IMR-90 (cell line): ENCODE measurements around the gene ZSCAN25. TPM values are rescaled to one million over a fixed set of nuclear protein-coding genes. Genes with fewer than 3 reads are reported as not detected.

ENCODE experiments used
- ATAC-seq: fragments of 200-7000 bp; cut with Tn5 transposase; 2 replicates; pipeline ENCODE4 v1.9.1; 2020; ENCODE audit warnings: low read depth, mild to moderate bottlenecking, moderate library complexity
- BruUV-seq: library from RNA; stranded (reverse); fragments of 400-500 nt; replicated peaks from 2 replicates; lab custom pipeline; 2021; lab: Mats Ljungman, UMichigan
- CTCF ChIA-PET: fragments of 300-600 bp; formaldehyde crosslinking; extraction: SDS; loops from one replicate; lab custom pipeline; 2021; ENCODE audit warnings: antibody characterized with exemption; lab: Yijun Ruan, JAX
- POLR2A ChIA-PET: fragments of 300-600 bp; sonication (Branson Sonifier 250); formaldehyde crosslinking; loops from one replicate; lab custom pipeline; 2022; ENCODE audit warnings: antibody characterized with exemption; ENCODE audit not compliant: unreplicated experiment; lab: Charles Lee
- DNase-seq: peaks from one replicate; pipeline ENCODE4 v3.0.0; 2013
- H2AFZ ChIP-seq: replicated peaks from 2 replicates; pipeline ENCODE3; 2013; ENCODE audit warnings: low read length, mild to moderate bottlenecking; ENCODE audit not compliant: poor library complexity
- H2AK5ac ChIP-seq: 2 replicates; pipeline ENCODE4 v1.6.1; 2013; ENCODE audit warnings: low read depth, low read length, inconsistent platforms
- H2AK9ac ChIP-seq: replicated peaks from 2 replicates; pipeline ENCODE3; 2013; ENCODE audit warnings: mild to moderate bottlenecking, low read depth, low read length, moderate library complexity; ENCODE audit not compliant: poor library complexity
- H2BK120ac ChIP-seq: 2 replicates; pipeline ENCODE4 v1.6.1; 2013; ENCODE audit warnings: low read depth, low read length, inconsistent platforms
- H2BK15ac ChIP-seq: 3 replicates; pipeline ENCODE4 v1.6.1; 2013; ENCODE audit warnings: low read depth, low read length, inconsistent platforms
- H2BK20ac ChIP-seq: 2 replicates; pipeline ENCODE4 v1.6.1; 2013; ENCODE audit warnings: low read depth, mild to moderate bottlenecking, inconsistent platforms, low read length, moderate library complexity
- H2BK5ac ChIP-seq: 2 replicates; pipeline ENCODE4 v1.6.1; 2013; ENCODE audit warnings: mild to moderate bottlenecking, low read depth, low read length, inconsistent platforms; ENCODE audit not compliant: poor library complexity, severe bottlenecking
- H3K14ac ChIP-seq: replicated peaks from 2 replicates; pipeline ENCODE4 v1.6.1; 2013; ENCODE audit warnings: low read depth, low read length, inconsistent platforms
- H3K18ac ChIP-seq: 2 replicates; pipeline ENCODE4 v1.6.1; 2013; ENCODE audit warnings: low read depth, low read length, control low read depth
- H3K23ac ChIP-seq: 2 replicates; pipeline ENCODE4 v1.6.1; 2013; ENCODE audit warnings: low read depth, low read length, inconsistent platforms
- H3K27ac ChIP-seq: 2 replicates; pipeline ENCODE4 v1.5.1; 2013; ENCODE audit warnings: mild to moderate bottlenecking, control low read depth, low read length; ENCODE audit not compliant: insufficient read depth
- H3K27me3 ChIP-seq: 2 replicates; pipeline ENCODE4 v1.6.1; 2013; ENCODE audit warnings: low read length; ENCODE audit not compliant: control insufficient read depth, insufficient read depth
- H3K36me3 ChIP-seq: 2 replicates; pipeline ENCODE4 v1.6.1; 2013; ENCODE audit warnings: low read length, mixed read lengths; ENCODE audit not compliant: control insufficient read depth, insufficient read depth
- H3K4ac ChIP-seq: 2 replicates; pipeline ENCODE4 v1.6.1; 2013; ENCODE audit warnings: low read depth, low read length, inconsistent platforms
- H3K4me1 ChIP-seq: 2 replicates; pipeline ENCODE4 v1.6.1; 2013; ENCODE audit warnings: low read length, mixed read lengths; ENCODE audit not compliant: control insufficient read depth, insufficient read depth
- H3K4me2 ChIP-seq: 2 replicates; pipeline ENCODE4 v1.6.1; 2013; ENCODE audit warnings: low read depth, mild to moderate bottlenecking, control low read depth, low read length, moderate library complexity
- H3K4me3 ChIP-seq: 2 replicates; pipeline ENCODE4 v1.5.1; 2013; ENCODE audit warnings: low read depth, mild to moderate bottlenecking, control low read depth, low read length, moderate library complexity; ENCODE audit not compliant: insufficient read depth
- H3K56ac ChIP-seq: 2 replicates; pipeline ENCODE4 v1.6.1; 2013; ENCODE audit warnings: low read length, inconsistent platforms; ENCODE audit not compliant: insufficient read depth; ENCODE audit errors: extremely low read depth
- H3K79me1 ChIP-seq, 2 experiments: 2 replicates each; pipeline ENCODE4 v1.6.1; 2013; ENCODE audit warnings: low read length in 2 of 2, inconsistent platforms in 1 of 2, low read depth in 1 of 2
- H3K9ac ChIP-seq: 2 replicates; pipeline ENCODE4 v1.6.1; 2013; ENCODE audit warnings: low read depth, low read length, control low read depth
- H3K9me1 ChIP-seq: 2 replicates; pipeline ENCODE4 v1.6.1; 2013; ENCODE audit warnings: low read length, inconsistent platforms; ENCODE audit not compliant: insufficient read depth
- H3K9me3 ChIP-seq: 2 replicates; pipeline ENCODE4 v1.6.1; 2013; ENCODE audit warnings: low read length; ENCODE audit not compliant: control insufficient read depth, insufficient read depth
- H4K20me1 ChIP-seq: 2 replicates; pipeline ENCODE4 v1.6.1; 2013; ENCODE audit warnings: low read length, inconsistent platforms; ENCODE audit not compliant: insufficient read depth
- H4K5ac ChIP-seq: 2 replicates; pipeline ENCODE4 v1.6.1; 2013; ENCODE audit warnings: mild to moderate bottlenecking, low read depth, low read length, control low read depth
- H4K8ac ChIP-seq, 2 experiments: 2 replicates each; pipeline ENCODE4 v1.6.1; 2013; ENCODE audit warnings: low read depth in 2 of 2, low read length in 2 of 2, control low read depth in 1 of 2, inconsistent platforms in 1 of 2
- H4K91ac ChIP-seq: 2 replicates; pipeline ENCODE4 v1.6.1; 2013; ENCODE audit warnings: low read depth, low read length, inconsistent platforms; ENCODE audit not compliant: insufficient read depth
- BHLHE40 ChIP-seq: fragments of 150-350 bp; IDR thresholded peaks from 2 replicates; pipeline ENCODE4 v1.6.1; 2016; ENCODE audit warnings: mild to moderate bottlenecking, low read depth, low read length
- CEBPB ChIP-seq: IDR thresholded peaks from 2 replicates; pipeline ENCODE4 v1.6.1; 2012; ENCODE audit warnings: low read depth, low read length, improper control_type of control experiment
- ELK1 ChIP-seq: fragments of 150-350 bp; IDR thresholded peaks from 2 replicates; pipeline ENCODE4 v1.6.1; 2016; ENCODE audit warnings: low read depth, mild to moderate bottlenecking, low read length, moderate library complexity, borderline replicate concordance
- FOS ChIP-seq: fragments of 150-350 bp; IDR thresholded peaks from 2 replicates; pipeline ENCODE4 v1.6.1; 2016; ENCODE audit warnings: low read depth, low read length
- MAFK ChIP-seq: IDR thresholded peaks from 2 replicates; pipeline ENCODE4 v1.6.1; 2012; ENCODE audit warnings: low read depth, low read length, improper control_type of control experiment
- MAZ ChIP-seq: IDR thresholded peaks from 2 replicates; pipeline ENCODE4 v1.6.1; 2012; ENCODE audit warnings: low read depth, mild to moderate bottlenecking, low read length, improper control_type of control experiment, moderate library complexity, borderline replicate concordance
- MXI1 ChIP-seq: IDR thresholded peaks from 2 replicates; pipeline ENCODE4 v1.6.1; 2012; ENCODE audit warnings: low read depth, mild to moderate bottlenecking, low read length, moderate library complexity, borderline replicate concordance
- NFE2L2 ChIP-seq: fragments of 150-350 bp; IDR thresholded peaks from 2 replicates; pipeline ENCODE4 v1.6.1; 2016; ENCODE audit warnings: low read depth, mild to moderate bottlenecking, low read length
- POLR2A ChIP-seq: IDR thresholded peaks from 2 replicates; pipeline ENCODE4 v1.6.1; 2012; ENCODE audit warnings: mild to moderate bottlenecking, low read depth, low read length
- RCOR1 ChIP-seq: IDR thresholded peaks from 2 replicates; pipeline ENCODE4 v1.6.1; 2012; ENCODE audit warnings: mild to moderate bottlenecking, low read length, improper control_type of control experiment; ENCODE audit not compliant: insufficient replicate concordance
- RFX5 ChIP-seq: IDR thresholded peaks from 2 replicates; pipeline ENCODE4 v1.8.0; 2012; ENCODE audit warnings: low read depth, mild to moderate bottlenecking, low read length, moderate library complexity
- SMC3 ChIP-seq: fragments of 150-350 bp; IDR thresholded peaks from 2 replicates; pipeline ENCODE4 v1.6.1; 2016; ENCODE audit warnings: low read depth, mild to moderate bottlenecking, antibody characterized with exemption, low read length, moderate library complexity
- USF2 ChIP-seq: fragments of 150-350 bp; IDR thresholded peaks from 2 replicates; pipeline ENCODE4 v1.6.1; 2017; ENCODE audit warnings: mild to moderate bottlenecking, antibody characterized with exemption, low read length, low read depth
- WGBS, 2 experiments: methylation state at CpG; one replicate each; pipeline versions ENCODE4 v1.1.5 to v1.1.7; 2013; ENCODE audit warnings: missing lambda C conversion rate in 2 of 2; ENCODE audit not compliant: insufficient read length in 1 of 2; ENCODE audit errors: extremely low coverage in 2 of 2; 5-methylcytosine and 5-hydroxymethylcytosine counted together
- dilution Hi-C: fragments of 300-500 bp; cut with HindIII; formaldehyde crosslinking; loops from one replicate; pipeline ENCODE4 v1.14.3; 2018; ENCODE audit warnings: low sequenced_read_pairs; ENCODE audit not compliant: unreplicated experiment
- in situ Hi-C: fragments of 300-500 bp; cut with MboI; formaldehyde crosslinking; loops from 3 replicates; pipeline ENCODE4 v1.14.3; 2019; ENCODE audit warnings: low sequenced_read_pairs, inconsistent platforms, mixed read lengths
- intact Hi-C: fragments of 100-400 bp; cut with micrococcal nuclease; formaldehyde crosslinking; loops from 2 replicates; pipeline ENCODE4 v1.10.0; 2022
- polyA plus RNA-seq, 3 experiments: library from polyadenylated mRNA; depleted of rRNA; stranded (reverse); fragments of >200 nt; gene quantifications; 2 replicates each; pipeline ENCODE4 v1.2.3, GENCODE V29; 2012; ENCODE audit warnings: low replicate concordance in 1 of 3
- total RNA-seq: library from RNA; depleted of rRNA; stranded (reverse); fragments of >200 nt; gene quantifications from 2 replicates; pipeline ENCODE4 v1.2.3, GENCODE V29; 2012
- TF ChIP-seq, protein P1 (sequence below): conservative IDR thresholded peaks from 2 replicates; pipeline ENCODE4 v1.5.1; 2012; ENCODE audit warnings: mild to moderate bottlenecking, low read depth, low read length, improper control_type of control experiment

ZSCAN25 gene
- total and polyA plus RNA-seq, 2 of the 4 experiments (the other 2 are of a cell fraction): 6.2 to 9.0 TPM

GRCh38 chr7:99571768-99572167, 45.0 kb upstream of the ZSCAN25 start:
- H4K5ac ChIP-seq: no peak overlapping the region
- H4K8ac ChIP-seq: no peak overlapping the region
- H3K56ac ChIP-seq: no peak overlapping the region
- peaks cover 4% of the 10 kb centered on the region for H3K9me1 ChIP-seq
- H3K4me1 ChIP-seq: no peaks in the 10 kb centered on the region
- no peak overlapping the region for H2BK120ac ChIP-seq
- BruUV-seq: no TSS peak
- H3K79me1 ChIP-seq: peaks cover 24 to 47% of the 10 kb centered on the region in 2 experiments
- no peak overlapping the region for H3K9ac ChIP-seq
- no peak overlapping the region for H2BK20ac ChIP-seq
- H3K23ac ChIP-seq: no peak overlapping the region
- H2BK15ac ChIP-seq: no peak overlapping the region
- no peak overlapping the region for H2AK9ac ChIP-seq
- no peaks in the 10 kb centered on the region for H3K9me3 ChIP-seq
- H3K27me3 ChIP-seq: no peaks in the 10 kb centered on the region
- DNase-seq (no peak), ATAC-seq (no peak)
- no peak overlapping the region for H2AK5ac ChIP-seq
- no peak overlapping the region for H3K4ac ChIP-seq
- in situ Hi-C loops: no loop called here
- ChIA-PET CTCF (no interaction called here), POLR2A (no interaction called here)
- H3K36me3 ChIP-seq: peaks cover 35% of the 10 kb centered on the region
- H3K27ac ChIP-seq: no peak overlapping the region
- intact Hi-C loops: no loop called here
- H4K20me1 ChIP-seq: peaks cover 23% of the 10 kb centered on the region
- WGBS, 2 experiments: 80% methylated on average over 1 of the region's 3 CpGs; no CpG with 5 or more reads in 1 of the 2 experiments
- H4K91ac ChIP-seq: no peak overlapping the region
- H3K18ac ChIP-seq: no peak overlapping the region
- H2BK5ac ChIP-seq: no peak overlapping the region
- H3K4me2 ChIP-seq: no peak overlapping the region
- TF ChIP-seq RFX5: no peak
- no peak for TF ChIP-seq RCOR1
- no peak for TF ChIP-seq FOS
- TF ChIP-seq, protein P1, sequence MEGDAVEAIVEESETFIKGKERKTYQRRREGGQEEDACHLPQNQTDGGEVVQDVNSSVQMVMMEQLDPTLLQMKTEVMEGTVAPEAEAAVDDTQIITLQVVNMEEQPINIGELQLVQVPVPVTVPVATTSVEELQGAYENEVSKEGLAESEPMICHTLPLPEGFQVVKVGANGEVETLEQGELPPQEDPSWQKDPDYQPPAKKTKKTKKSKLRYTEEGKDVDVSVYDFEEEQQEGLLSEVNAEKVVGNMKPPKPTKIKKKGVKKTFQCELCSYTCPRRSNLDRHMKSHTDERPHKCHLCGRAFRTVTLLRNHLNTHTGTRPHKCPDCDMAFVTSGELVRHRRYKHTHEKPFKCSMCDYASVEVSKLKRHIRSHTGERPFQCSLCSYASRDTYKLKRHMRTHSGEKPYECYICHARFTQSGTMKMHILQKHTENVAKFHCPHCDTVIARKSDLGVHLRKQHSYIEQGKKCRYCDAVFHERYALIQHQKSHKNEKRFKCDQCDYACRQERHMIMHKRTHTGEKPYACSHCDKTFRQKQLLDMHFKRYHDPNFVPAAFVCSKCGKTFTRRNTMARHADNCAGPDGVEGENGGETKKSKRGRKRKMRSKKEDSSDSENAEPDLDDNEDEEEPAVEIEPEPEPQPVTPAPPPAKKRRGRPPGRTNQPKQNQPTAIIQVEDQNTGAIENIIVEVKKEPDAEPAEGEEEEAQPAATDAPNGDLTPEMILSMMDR: no peak
- no peak for TF ChIP-seq USF2
- no peak for TF ChIP-seq CEBPB
- no peak for TF ChIP-seq BHLHE40
- no peak for TF ChIP-seq MAFK
- TF ChIP-seq SMC3: no peak
- no peak for TF ChIP-seq MXI1
- TF ChIP-seq ELK1: no peak
- TF ChIP-seq NFE2L2: no peak
- TF ChIP-seq MAZ: no peak
- no peak for TF ChIP-seq POLR2A
- H3K4me3 ChIP-seq: no peak overlapping the region
- no peak overlapping the region for H2AFZ ChIP-seq
- H3K14ac ChIP-seq: no peak overlapping the region
- dilution Hi-C loops: no loop called here
